Parietal lobe (tissue), 1 donor: ENCODE measurements around the gene CES1. TPM values are rescaled to one million over a fixed set of nuclear protein-coding genes. Genes with fewer than 3 reads are reported as not detected.

Experiments
- total RNA-seq: library from RNA; depleted of rRNA; stranded (reverse); fragments of >200 nt; gene quantifications from one replicate; pipeline ENCODE4 v1.2.3, GENCODE V29; 2014

The CES1 gene
- 0.63 TPM for total RNA-seq

GRCh38 chr16:55832773-55833691 lies at the start of gene CES1:
Gene CES1 (minus strand): TSS chr16:55833096. CDS start chr16:55833055, 41 bp downstream.

GRCh38 chr16:55875273-55875672 lies 42.4 kb upstream of the CES1 start, which contains the start of gene CES5A:
Gene CES5A (minus strand): TSS chr16:55875373. CDS start chr16:55875221, 152 bp downstream.

Other genes starting within 250 kb of the CES1 start
- gene SLC6A2, start 177.1 kb downstream of the CES1 start, total RNA-seq: not detected
- 1.3 TPM for gene CES5A, start 42.3 kb upstream of the CES1 start, total RNA-seq